K562 (cell line): ENCODE data around the gene GMDS. TPM values are rescaled to one million over a fixed set of nuclear protein-coding genes. Genes with fewer than 3 reads are reported as not detected.

ENCODE experiments used
- ATAC-seq: fragments of 200-7000 bp; cut with Tn5 transposase; 3 replicates; pipeline ENCODE4 v1.9.1; 2020; ENCODE audit warnings: moderate library complexity
- BruUV-seq: library from RNA; stranded (reverse); fragments of 400-500 nt; replicated peaks from 2 replicates; lab custom pipeline; 2021; lab: Mats Ljungman, UMichigan
- CTCF ChIA-PET: fragments of 300-600 bp; formaldehyde crosslinking; extraction: SDS; loops from one replicate; lab custom pipeline; 2021; ENCODE audit warnings: low intra/inter-chr PET ratio; lab: Yijun Ruan, JAX
- POLR2A ChIA-PET: fragments of 300-600, 350-650 bp; sonication (Branson Sonifier 250); formaldehyde crosslinking; extraction: SDS; loops from one replicate; lab custom pipeline; 2021; ENCODE audit warnings: antibody characterized with exemption, inconsistent platforms; lab: Yijun Ruan, JAX
- DNase-seq, 4 experiments: peaks; one replicate each; pipeline versions ENCODE4 v3.0.0 to v3.0.0-alpha.2; 2011 to 2018; ENCODE audit warnings: low spot score in 3 of 4, mixed read lengths in 3 of 4; ENCODE audit errors: extremely low read depth in 1 of 4
- FAIRE-seq: peaks from 2 replicates; lab custom pipeline; 2011; peaks lifted over from hg19 to GRCh38; lab: Jason Lieb, UNC
- H2AFZ ChIP-seq: 2 replicates; pipeline ENCODE4 v1.6.0; 2011; ENCODE audit warnings: low read depth, low read length, control low read depth, inconsistent platforms
- H3K27ac ChIP-seq: fragments of 200-600 bp; 3 replicates; pipeline ENCODE4 v1.8.0; 2011; ENCODE audit warnings: low read depth, mild to moderate bottlenecking, control low read depth, inconsistent platforms, low read length, moderate library complexity, mixed read lengths; ENCODE audit errors: extremely low read depth
- H3K27me3 ChIP-seq, 2 experiments: fragments of 300-600 bp in 1 of 2; 2 replicates in 1 of 2; 3 replicates in 1 of 2; pipeline versions ENCODE4 v1.6.0 to v1.8.0; 2011; ENCODE audit warnings: inconsistent platforms in 2 of 2, low read length in 2 of 2, mild to moderate bottlenecking in 1 of 2, mixed read lengths in 1 of 2, moderate library complexity in 1 of 2; ENCODE audit not compliant: control insufficient read depth in 2 of 2, insufficient read depth in 2 of 2
- H3K36me3 ChIP-seq: fragments of 300-600 bp; 3 replicates; pipeline ENCODE4 v1.8.0; 2011; ENCODE audit warnings: mild to moderate bottlenecking, low read length, inconsistent platforms; ENCODE audit not compliant: control insufficient read depth, insufficient read depth
- H3K4me1 ChIP-seq, 2 experiments: fragments of 200-600 bp in 1 of 2; replicated peaks in 1 of 2; 2 replicates in 1 of 2; 3 replicates in 1 of 2; pipeline versions ENCODE4 v1.5.1 to v1.8.0; 2011; ENCODE audit warnings: inconsistent platforms in 2 of 2, low read length in 2 of 2, mild to moderate bottlenecking in 1 of 2, mixed read lengths in 1 of 2, moderate library complexity in 1 of 2; ENCODE audit not compliant: control insufficient read depth in 2 of 2, insufficient read depth in 2 of 2
- H3K4me2 ChIP-seq: 2 replicates; pipeline ENCODE4 v1.6.1; 2011; ENCODE audit warnings: low read length, control low read depth, inconsistent platforms, mixed read lengths; ENCODE audit not compliant: insufficient read depth
- H3K4me3 ChIP-seq: fragments of 200-600 bp; sonication (generic), shearing (Covaris generic); 2 replicates; pipeline ENCODE4 v1.5.1; 2016; ENCODE audit warnings: control low read depth, inconsistent platforms
- H3K79me2 ChIP-seq: fragments of 200-600 bp; 3 replicates; pipeline ENCODE4 v1.8.0; 2011; ENCODE audit warnings: low read length, inconsistent platforms; ENCODE audit not compliant: control insufficient read depth, insufficient read depth
- H3K9ac ChIP-seq, 2 experiments: 2 replicates each; pipeline versions ENCODE4 v1.6.0 to v1.6.1; 2011; ENCODE audit warnings: low read depth in 2 of 2, low read length in 2 of 2, control low read depth in 1 of 2, inconsistent platforms in 1 of 2, mild to moderate bottlenecking in 1 of 2, mixed read lengths in 1 of 2; ENCODE audit not compliant: insufficient read depth in 1 of 2
- H3K9me1 ChIP-seq: one replicate; pipeline ENCODE4 v1.6.0; 2011; ENCODE audit warnings: inconsistent platforms, mild to moderate bottlenecking, low read length, moderate library complexity; ENCODE audit not compliant: control insufficient read depth, insufficient read depth
- H3K9me3 ChIP-seq: replicated peaks from 2 replicates; pipeline ENCODE4 v1.5.1; 2011; ENCODE audit warnings: low read depth, low read length, inconsistent platforms; ENCODE audit not compliant: control insufficient read depth, insufficient read depth
- H4K20me1 ChIP-seq: replicated peaks from 2 replicates; pipeline ENCODE4 v1.6.1; 2011; ENCODE audit warnings: low read length, inconsistent platforms, mixed read lengths; ENCODE audit not compliant: control insufficient read depth, insufficient read depth
- WGBS: fragments of 100-300 bp; shearing (Covaris generic); methylation state at CpG from one replicate; pipeline ENCODE4 v1.1.6; 2016; ENCODE audit warnings: low coverage, mixed read lengths; ENCODE audit not compliant: insufficient coverage; ENCODE audit errors: missing lambda C conversion rate; 5-methylcytosine and 5-hydroxymethylcytosine counted together
- in situ Hi-C: fragments of 300-500 bp; cut with MboI; formaldehyde crosslinking; loops from 4 replicates; pipeline ENCODE4 v1.15.0; 2018; ENCODE audit warnings: inconsistent platforms, mixed read lengths
- intact Hi-C: fragments of 100-400 bp; cut with micrococcal nuclease; formaldehyde crosslinking; loops from 2 replicates; pipeline ENCODE4 v1.14.2; 2022
- polyA plus RNA-seq, 8 experiments: library from polyadenylated mRNA; depleted of rRNA in 4 of 8; stranded (reverse) in 5 of 8; unstranded in 3 of 8; fragments of >200 nt; fragmentation: Nextera tagmentation in 2 of 8; fragmentation: Illumina TruSeq in 1 of 8; extraction: Ambion mirVana in 2 of 8; extraction: Trizol in 1 of 8; gene quantifications; 2 replicates each; pipeline versions ENCODE4 v1.2.1 to v1.2.3, GENCODE V29; 2011 to 2014; ENCODE audit warnings: inconsistent platforms in 1 of 8, missing spikeins in 1 of 8
- total RNA-seq, 7 experiments: library from RNA; depleted of rRNA in 6 of 7; stranded (reverse); fragments of >200 nt in 6 of 7; fragmentation: Illumina TruSeq in 2 of 7; extraction: Trizol in 2 of 7; gene quantifications; 2 replicates each; pipeline versions ENCODE4 v1.2.1 to v1.2.3, GENCODE V29; 2011 to 2021; ENCODE audit warnings: low replicate concordance in 1 of 7
- TF ChIP-seq, protein P1 (sequence below): IDR thresholded peaks from 2 replicates; pipeline ENCODE4 v1.6.1; 2011; ENCODE audit warnings: borderline replicate concordance, low read depth, mild to moderate bottlenecking, moderate library complexity, low read length; ENCODE audit not compliant: insufficient read depth, poor library complexity, severe bottlenecking
- TF ChIP-seq, protein P2 (sequence below): fragments of 150-350 bp; conservative IDR thresholded peaks from 2 replicates; pipeline ENCODE4 v1.6.1; 2014; ENCODE audit warnings: low read length

Gene GMDS
- total and polyA plus RNA-seq, 9 of the 15 experiments (the other 6 are each of a cell fraction or from before 2014, with no cell fraction given), result 0.48 to 31.8 (median 13.4) TPM

DNA sequence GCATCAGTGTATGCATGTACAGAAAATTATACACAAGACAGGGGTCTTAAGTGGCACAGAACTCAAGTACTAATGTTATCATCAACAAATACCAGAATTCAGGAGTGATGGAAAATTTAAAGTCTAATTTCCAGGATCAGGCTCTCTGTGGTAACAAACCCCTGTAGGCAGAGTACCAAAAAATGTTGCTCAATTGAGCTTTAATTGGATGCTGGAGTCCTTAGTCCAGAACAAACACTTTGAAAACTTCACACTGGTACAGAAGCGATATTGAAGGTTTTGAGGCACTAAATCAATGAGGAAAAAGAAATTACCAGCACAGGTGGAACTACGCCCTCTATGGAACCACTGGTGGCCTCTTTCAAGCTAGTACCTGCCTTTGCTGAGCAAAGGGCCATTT lies 522.6 kb downstream of the GMDS start:
- Histone ChIP-seq H3K27me3 (peaks cover 0 to 14% of the 10 kb centered on the region in 2 experiments; a peak in 3 of 5 replicates), H3K9me1 (no peaks in the 10 kb centered on the region), H3K79me2 (no peaks in the 10 kb centered on the region), H3K4me3 (no peak overlapping the region), H3K9me3 (no peaks in the 10 kb centered on the region), H3K27ac (no peak overlapping the region), H3K36me3 (no peaks in the 10 kb centered on the region), H4K20me1 (no peaks in the 10 kb centered on the region), H3K4me2 (no peak overlapping the region), H2AFZ (no peak overlapping the region), H3K9ac (no peak overlapping the region), H3K4me1 (no peaks in the 10 kb centered on the region; a peak in 1 of 5 replicates)
- BruUV-seq, result no TSS peak
- in situ Hi-C loops, result no loop called here
- ATAC-seq (peak; percentile 47; the same call in 1 of the 3 replicates), FAIRE-seq (no peak), DNase-seq (no peak)
- 22% methylated on average over 2 of the region's 2 CpGs for WGBS
- CTCF ChIA-PET, result no interaction called here
- POLR2A ChIA-PET, result interaction anchor here (0.5 to 1.9 kb wide), 3 partner anchors 11 to 146 kb away, joined by 3 to 7 read pairs (median 3); no protein-coding TSS in a partner anchor
- TF ChIP-seq, protein P1, sequence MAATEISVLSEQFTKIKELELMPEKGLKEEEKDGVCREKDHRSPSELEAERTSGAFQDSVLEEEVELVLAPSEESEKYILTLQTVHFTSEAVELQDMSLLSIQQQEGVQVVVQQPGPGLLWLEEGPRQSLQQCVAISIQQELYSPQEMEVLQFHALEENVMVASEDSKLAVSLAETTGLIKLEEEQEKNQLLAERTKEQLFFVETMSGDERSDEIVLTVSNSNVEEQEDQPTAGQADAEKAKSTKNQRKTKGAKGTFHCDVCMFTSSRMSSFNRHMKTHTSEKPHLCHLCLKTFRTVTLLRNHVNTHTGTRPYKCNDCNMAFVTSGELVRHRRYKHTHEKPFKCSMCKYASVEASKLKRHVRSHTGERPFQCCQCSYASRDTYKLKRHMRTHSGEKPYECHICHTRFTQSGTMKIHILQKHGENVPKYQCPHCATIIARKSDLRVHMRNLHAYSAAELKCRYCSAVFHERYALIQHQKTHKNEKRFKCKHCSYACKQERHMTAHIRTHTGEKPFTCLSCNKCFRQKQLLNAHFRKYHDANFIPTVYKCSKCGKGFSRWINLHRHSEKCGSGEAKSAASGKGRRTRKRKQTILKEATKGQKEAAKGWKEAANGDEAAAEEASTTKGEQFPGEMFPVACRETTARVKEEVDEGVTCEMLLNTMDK, result peak; percentile 13
- TF ChIP-seq, protein P2, sequence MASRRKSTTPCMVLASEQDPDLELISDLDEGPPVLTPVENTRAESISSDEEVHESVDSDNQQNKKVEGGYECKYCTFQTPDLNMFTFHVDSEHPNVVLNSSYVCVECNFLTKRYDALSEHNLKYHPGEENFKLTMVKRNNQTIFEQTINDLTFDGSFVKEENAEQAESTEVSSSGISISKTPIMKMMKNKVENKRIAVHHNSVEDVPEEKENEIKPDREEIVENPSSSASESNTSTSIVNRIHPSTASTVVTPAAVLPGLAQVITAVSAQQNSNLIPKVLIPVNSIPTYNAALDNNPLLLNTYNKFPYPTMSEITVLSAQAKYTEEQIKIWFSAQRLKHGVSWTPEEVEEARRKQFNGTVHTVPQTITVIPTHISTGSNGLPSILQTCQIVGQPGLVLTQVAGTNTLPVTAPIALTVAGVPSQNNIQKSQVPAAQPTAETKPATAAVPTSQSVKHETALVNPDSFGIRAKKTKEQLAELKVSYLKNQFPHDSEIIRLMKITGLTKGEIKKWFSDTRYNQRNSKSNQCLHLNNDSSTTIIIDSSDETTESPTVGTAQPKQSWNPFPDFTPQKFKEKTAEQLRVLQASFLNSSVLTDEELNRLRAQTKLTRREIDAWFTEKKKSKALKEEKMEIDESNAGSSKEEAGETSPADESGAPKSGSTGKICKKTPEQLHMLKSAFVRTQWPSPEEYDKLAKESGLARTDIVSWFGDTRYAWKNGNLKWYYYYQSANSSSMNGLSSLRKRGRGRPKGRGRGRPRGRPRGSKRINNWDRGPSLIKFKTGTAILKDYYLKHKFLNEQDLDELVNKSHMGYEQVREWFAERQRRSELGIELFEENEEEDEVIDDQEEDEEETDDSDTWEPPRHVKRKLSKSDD, result no peak
- intact Hi-C loops, result no loop called here
